GM19023 (cell line): ENCODE results near the gene TMEM164.
A peak's percentile ranks its signal among the peaks of the same experiment; 100 is the strongest.

Experiments
- ATAC-seq: cut with Tn5 transposase; IDR thresholded peaks from one replicate; pipeline ENCODE4 v1.9.1; 2021; ENCODE audit warnings: mild to moderate bottlenecking, moderate library complexity; ENCODE audit not compliant: unreplicated experiment

Gene TMEM164

GRCh38 chrX:110161361-110161686 lies 158.4 kb downstream of the TMEM164 start:
- ATAC-seq: no peak

GRCh38 chrX:110162131-110162530 lies 159.2 kb downstream of the TMEM164 start:
- no peak for ATAC-seq

GRCh38 chrX:110162867-110163266 lies 160.0 kb downstream of the TMEM164 start:
- no peak for ATAC-seq

DNA sequence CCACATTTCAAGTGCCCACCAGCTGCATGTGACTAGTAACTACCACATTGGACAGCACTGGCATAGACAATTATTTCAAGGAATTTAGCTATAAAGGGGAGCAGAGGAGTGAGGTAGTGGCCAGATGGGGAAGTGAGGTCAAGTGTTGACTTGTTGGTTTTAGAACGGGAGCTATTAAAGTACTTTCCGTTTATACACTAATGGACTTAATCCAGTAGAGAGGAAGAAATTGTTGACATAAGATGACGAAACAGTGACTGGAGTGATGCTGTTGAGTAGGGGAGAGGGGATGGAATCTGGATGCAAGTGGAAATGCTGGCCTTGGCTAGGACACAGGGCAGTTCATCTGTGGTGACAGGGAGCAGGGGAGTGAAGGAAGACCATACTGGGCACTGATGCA lies 160.6 kb downstream of the TMEM164 start:
- ATAC-seq: no peak

- ATAC-seq: no peak
Observed at GRCh38 chrX:110167952-110168451, 165.1 kb downstream of the TMEM164 start.

DNA sequence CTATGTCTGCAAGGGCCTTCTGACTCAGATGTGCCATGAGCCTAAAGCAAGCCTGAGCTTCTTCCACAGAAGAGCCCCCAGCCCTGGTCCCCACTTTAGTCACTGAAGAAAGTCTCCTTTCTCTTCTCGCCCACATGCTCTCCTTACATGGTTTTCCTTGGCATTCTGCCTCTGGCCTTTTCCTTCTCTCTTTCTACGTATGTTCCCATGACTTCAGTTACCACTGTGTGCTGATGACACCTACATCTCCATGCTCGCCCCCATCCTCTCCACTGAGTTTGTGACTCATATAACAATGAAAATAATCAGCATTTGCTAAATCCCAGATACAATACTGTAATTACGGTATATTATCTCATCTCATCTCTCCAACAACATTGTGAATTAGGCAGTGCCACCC lies 165.7 kb downstream of the TMEM164 start:
- no peak for ATAC-seq

GRCh38 chrX:110170029-110170428 lies 167.1 kb downstream of the TMEM164 start:
- ATAC-seq: no peak

DNA sequence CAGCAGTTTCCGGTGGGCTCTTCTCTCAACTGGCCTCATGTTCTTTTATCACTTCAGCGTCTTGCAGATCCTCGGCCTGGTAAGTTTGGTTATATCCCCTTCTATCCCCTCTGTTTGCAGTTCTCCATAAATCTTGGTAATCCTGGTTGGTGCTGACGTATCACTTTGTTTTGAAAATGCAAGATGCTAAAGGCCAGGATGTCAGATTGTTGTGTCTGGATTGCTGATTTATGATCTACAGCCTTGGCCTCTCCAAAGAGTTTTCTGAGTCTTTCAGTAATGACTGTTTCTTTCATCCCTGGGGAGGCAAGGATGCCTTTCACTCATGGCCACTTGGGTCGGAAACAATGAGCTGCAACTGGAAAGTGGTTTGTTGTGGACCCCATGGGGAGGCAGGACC lies 168.5 kb downstream of the TMEM164 start:
- ATAC-seq: no peak

DNA sequence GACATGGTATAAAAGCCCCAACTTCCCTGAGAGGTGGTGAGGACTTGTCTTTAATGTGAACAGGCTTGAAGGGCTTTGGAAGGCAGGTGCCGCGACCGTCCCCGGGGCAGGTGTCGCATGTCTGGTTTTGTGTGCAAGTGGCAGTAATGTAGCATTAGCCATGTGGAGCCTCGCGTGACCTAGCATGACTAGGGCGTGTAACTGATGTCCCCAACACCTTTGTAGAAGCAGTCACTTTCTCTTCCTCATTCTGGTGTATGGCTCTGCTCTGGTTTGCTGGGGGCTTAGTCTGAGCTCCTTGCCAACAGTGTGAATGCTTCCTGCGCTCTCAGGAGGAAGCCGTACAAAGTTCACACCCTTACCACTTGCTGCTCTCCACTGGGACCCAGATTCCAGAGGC lies 169.3 kb downstream of the TMEM164 start:
- peak; percentile 96 for ATAC-seq

GRCh38 chrX:110173192-110174175 lies 170.6 kb downstream of the TMEM164 start:
- no peak for ATAC-seq

DNA sequence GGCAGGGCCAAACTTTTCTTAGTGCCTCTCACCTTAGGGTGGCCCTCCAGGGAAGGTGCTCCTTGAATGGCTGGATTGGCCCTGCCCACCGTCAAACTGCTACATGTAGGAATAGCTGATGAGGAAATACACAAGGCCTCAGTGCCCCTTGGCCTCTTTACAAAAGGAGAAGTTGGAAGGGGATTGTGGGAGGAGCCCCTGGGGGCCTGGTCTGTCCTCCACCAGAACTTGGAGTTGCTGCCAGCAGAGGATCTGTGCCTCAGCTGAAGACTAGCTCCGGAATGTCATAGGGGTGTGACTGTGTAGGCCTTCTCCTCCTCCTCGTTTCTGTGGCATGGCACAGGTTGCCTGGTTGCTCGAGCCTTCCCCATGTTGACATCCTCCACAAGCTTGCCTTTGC lies 172.2 kb downstream of the TMEM164 start:
- no peak for ATAC-seq

DNA sequence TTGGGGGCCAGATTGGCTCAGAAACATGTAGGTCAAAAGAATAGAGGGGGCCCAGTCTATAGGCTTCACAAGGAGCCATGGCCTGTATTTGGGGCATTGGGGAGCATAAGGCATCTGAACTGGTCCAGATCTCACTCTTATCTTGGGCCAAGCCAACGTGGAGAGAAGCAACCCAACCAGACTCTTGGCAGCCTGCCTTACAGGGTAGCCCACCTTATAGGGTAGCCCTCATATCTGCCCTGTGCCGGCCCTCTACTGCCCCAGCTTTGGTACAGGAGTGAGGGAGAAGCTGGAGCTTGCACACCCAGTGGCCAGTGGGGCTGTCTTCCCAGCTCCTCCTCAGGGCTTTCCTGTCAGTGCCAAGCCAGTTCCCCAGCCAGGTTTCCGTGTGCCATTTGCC lies 172.8 kb downstream of the TMEM164 start:
- ATAC-seq: no peak

- ATAC-seq: no peak
Observed at GRCh38 chrX:110178179-110178865, 175.4 kb downstream of the TMEM164 start.

GRCh38 chrX:110180176-110180927 lies 177.4 kb downstream of the TMEM164 start:
- ATAC-seq: peak; percentile 22

GRCh38 chrX:110180928-110181310 lies 178.0 kb downstream of the TMEM164 start:
- peak; percentile 69 for ATAC-seq

DNA sequence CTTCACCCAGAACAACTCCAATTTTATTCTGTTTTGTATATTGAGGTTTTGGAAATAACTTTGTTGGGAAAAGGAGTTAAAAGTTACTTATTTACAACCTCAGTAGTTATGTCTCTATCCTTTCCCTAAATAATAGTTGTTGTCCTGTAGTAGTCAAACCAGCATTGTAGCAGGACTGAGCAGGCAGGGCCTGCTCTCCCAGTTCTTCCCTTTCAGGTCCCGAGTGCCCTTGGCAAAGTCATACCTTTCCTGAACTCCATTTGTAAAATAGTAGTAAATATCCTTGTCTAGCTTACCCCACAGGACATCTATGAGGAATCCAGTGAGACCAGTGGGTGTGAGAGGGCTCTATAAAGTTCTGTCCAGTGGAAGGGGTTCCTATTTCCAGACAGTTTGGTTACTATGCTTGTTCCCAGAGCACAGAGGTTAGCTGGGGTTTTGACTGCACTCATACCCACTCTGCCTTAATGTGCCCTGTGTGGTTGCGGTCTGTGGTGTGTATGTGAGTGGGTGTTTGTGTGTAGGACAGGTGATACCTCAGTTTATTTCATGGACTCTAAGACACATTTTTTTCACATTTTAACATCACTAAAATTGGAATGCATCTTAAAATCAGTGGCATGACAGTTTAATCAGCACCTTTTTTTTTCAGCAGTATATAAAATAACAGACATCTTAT lies 178.7 kb downstream of the TMEM164 start:
- no peak for ATAC-seq

DNA sequence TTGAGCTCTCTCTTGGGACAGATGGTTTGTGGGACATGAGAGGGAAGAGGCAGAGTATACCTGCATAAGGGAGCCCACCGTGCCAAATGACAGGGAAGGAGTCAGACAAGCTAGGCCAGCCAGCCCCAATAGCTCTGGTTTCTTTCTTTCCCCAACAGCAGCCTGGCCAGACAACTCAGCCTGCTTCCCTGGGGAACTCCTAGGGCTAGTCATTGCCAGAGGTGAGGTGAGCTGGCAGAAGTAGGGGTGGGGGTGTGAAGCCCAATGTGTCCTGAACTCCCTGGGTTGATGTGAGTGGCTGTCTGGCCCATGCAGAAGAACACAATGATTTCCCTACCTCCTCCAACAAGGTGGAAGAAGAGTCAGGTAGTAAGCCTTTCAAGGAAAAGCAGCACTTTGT lies 179.4 kb downstream of the TMEM164 start:
- no peak for ATAC-seq

DNA sequence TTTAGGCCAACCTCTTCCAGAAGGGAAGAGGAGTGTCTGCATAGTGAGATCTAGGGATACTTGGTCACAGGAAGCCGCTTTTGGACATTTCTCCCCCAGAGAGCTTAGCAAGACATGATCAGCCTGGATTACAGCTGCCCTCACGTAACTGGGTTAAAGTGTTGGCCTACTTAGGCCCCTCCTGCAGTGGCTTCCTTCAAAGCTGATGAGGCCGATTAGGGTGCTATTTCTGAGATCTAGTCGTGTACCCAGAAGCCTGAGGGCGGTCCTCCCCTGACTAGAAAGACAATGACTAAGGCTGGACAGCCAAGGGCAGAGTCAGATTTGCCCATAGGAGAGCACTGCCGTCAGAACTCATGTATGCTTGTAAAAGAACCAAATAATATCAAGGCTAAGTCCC lies 180.0 kb downstream of the TMEM164 start:
- no peak for ATAC-seq

GRCh38 chrX:110183314-110183713 lies 180.4 kb downstream of the TMEM164 start:
- ATAC-seq: no peak

- no peak for ATAC-seq
Observed at GRCh38 chrX:110188701-110189558, 186.0 kb downstream of the TMEM164 start.
